GM12875 (cell line): ENCODE measurements around the gene DNAH11.

Source experiments
- H3K4me3 ChIP-seq: one replicate; pipeline ENCODE4 v1.5.1; 2011; ENCODE audit warnings: low read depth, low read length, control low read depth
- TF ChIP-seq, protein P1 (sequence below): IDR thresholded peaks from 2 replicates; pipeline ENCODE4 v1.5.1; 2011; ENCODE audit warnings: low read depth, mild to moderate bottlenecking, control low read depth, inconsistent platforms, low read length, moderate library complexity, borderline replicate concordance; ENCODE audit not compliant: insufficient read depth

Gene DNAH11

DNA sequence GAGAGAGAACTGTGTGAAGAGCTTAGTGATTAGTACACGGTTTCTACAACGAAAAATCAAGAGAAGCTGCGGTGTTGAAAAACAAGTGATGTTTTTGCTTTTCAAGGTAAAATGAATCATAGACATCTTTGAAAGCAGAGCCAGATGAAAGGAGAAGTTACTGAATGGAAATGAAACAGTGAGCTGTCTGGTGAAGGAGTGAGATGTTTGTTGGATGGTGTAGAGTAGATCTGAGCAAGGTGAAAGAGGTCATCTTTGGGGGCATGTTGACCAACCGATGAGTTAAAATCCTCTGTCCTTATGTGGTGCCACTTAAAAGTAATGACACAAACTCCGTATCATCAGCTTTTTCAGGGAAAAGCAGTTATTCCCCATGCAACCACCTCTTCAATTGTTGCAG, 225.4 kb downstream of the DNAH11 start:
- no peak overlapping the region for H3K4me3 ChIP-seq
- TF ChIP-seq, protein P1, sequence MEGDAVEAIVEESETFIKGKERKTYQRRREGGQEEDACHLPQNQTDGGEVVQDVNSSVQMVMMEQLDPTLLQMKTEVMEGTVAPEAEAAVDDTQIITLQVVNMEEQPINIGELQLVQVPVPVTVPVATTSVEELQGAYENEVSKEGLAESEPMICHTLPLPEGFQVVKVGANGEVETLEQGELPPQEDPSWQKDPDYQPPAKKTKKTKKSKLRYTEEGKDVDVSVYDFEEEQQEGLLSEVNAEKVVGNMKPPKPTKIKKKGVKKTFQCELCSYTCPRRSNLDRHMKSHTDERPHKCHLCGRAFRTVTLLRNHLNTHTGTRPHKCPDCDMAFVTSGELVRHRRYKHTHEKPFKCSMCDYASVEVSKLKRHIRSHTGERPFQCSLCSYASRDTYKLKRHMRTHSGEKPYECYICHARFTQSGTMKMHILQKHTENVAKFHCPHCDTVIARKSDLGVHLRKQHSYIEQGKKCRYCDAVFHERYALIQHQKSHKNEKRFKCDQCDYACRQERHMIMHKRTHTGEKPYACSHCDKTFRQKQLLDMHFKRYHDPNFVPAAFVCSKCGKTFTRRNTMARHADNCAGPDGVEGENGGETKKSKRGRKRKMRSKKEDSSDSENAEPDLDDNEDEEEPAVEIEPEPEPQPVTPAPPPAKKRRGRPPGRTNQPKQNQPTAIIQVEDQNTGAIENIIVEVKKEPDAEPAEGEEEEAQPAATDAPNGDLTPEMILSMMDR: no peak

DNA sequence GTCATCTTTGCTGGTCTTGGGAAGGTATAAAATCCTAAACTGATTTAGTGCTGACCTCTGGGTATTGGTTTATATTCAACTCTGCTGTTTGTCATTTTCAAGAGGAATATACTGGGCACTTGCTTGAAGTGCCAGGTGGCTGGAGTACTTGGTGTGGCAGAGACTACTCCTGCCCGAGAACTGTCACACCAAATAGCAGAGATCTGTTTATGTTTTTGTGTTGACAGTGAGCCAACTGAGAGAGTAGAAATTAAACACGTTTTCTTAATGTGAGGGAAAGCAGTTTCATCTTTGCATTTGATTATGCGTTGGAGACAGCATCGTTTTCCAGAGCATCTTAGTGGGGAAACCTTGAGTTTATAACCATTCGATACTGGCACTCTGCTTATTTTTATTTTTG, 228.4 kb downstream of the DNAH11 start:
- TF ChIP-seq, protein P1: no peak
- H3K4me3 ChIP-seq: no peak overlapping the region

DNA sequence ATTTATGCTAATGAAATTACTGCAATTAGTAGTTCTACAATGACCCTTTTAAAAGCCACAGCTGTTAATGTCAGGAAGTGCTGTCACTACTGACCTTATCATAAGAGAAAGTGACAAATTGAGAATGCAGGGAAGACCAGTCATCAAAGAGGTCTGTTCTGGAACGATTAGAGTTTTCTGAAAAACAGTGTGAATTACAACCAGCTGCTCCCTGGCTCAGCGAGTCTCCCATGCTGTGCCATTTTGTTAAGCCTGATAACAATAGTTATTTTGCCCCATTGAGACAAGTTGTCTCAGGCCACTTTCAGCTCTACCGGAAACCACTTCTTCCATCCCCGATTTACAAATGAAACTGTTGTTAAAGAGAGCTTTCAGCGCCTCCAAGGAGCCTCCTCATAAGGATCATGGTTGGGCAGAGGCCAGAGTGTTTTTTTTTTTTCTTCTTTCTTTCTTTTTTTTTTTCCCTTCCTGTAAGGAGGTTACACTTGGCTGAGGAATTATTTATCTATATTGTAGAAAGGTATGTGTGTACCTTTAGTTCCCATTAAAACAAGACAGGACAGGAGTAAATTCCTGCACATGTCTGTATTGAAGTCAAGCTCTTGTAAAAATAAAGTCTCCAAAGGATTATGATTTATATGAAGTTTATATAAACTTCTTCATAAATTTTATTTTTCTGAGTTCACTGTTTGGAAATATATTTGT, 229.2 kb downstream of the DNAH11 start:
- TF ChIP-seq, protein P1: no peak
- no peak overlapping the region for H3K4me3 ChIP-seq

DNA sequence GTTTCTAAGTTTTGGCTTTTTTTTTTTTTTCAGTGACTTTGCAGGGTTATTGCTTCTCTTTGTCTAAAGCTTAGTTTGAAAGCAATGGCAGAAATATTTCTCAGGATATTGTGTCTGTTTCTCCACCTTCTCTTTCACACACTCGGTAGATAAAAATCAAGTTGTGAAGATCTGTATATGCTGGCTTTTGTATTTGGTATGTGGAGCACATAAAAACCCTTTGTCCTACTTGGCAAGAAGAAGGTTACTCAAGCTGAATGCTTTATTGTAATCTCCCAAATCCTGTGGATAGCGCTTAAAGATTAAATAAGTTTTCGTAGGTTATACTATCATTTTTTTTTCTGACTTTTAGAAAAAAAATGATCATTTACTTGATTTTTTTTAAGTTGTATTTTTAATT, 230.5 kb downstream of the DNAH11 start:
- TF ChIP-seq, protein P1: no peak
- H3K4me3 ChIP-seq: no peak overlapping the region

DNA sequence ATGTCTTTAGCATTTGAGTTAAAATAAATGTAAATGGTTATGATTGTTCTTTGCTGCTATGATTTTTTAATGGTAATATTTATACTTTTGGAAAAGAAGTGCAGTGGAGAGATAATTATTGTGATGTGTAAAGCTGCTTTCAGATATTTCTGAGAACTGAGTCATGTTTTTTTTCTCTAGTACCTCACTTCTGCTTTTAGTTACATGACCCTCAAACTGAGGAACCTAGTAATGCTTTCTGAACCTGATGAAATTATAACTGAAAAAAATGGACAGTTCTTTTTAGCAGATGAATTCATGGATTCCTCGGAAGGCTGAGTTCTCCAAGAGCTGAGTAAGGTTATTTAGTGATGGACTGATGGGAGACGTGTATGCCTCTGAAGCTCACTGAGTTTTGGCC, 235.1 kb downstream of the DNAH11 start:
- TF ChIP-seq, protein P1: no peak
- no peak overlapping the region for H3K4me3 ChIP-seq

DNA sequence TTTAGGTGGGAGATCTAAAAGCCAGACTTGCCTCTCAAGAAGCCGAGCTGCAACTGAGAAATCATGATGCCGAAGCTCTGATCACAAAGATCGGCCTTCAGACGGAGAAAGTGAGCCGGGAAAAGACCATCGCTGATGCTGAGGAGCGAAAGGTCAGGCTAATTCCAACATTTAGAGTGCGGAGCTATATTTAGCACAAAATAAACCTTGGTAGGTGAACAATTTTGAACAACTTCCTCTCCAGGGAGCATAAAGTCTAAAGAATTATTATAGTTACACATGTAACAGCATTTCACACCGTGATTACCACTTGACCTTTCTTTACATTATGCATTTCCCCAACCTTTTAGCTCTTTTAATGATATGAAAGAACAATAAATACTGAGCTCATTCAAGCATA, 236.1 kb downstream of the DNAH11 start:
- TF ChIP-seq, protein P1: no peak
- no peak overlapping the region for H3K4me3 ChIP-seq

DNA sequence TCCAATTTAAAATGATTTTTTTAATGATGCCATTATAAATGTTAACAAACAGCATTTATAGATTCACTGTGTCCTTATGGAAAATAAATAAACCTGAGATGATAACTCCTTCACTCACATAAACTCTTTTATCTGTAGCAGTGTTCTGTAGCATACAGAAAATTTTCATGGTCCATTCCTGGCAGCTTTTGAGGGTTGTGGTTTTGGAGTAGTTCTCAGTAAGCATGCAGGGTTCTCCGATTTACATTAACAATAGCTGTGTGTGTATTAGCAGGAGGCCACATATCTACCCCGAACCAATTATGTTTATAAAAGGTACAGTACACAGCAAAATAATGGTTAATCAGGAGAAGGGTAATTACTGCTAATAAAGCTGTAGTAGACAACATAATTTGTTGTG, 240.2 kb downstream of the DNAH11 start:
- TF ChIP-seq, protein P1: no peak
- no peak overlapping the region for H3K4me3 ChIP-seq
